Neural cell (in vitro differentiated cells): ENCODE results near the gene ABHD5.

ENCODE experiments used
- EZH2 ChIP-seq: fragments of 200-600, 300-800 bp; shearing (Covaris generic), sonication (generic); IDR thresholded peaks from 2 replicates; pipeline ENCODE4 v1.6.1; 2014; ENCODE audit warnings: antibody characterized with exemption, low read length, borderline replicate concordance, mild to moderate bottlenecking; ENCODE audit not compliant: insufficient read depth, poor library complexity, severe bottlenecking
- POLR2AphosphoS5 ChIP-seq: IDR thresholded peaks from 2 replicates; pipeline ENCODE4 v1.6.1; 2012
- RAD21 ChIP-seq: fragments of 450-650 bp; conservative IDR thresholded peaks from 2 replicates; pipeline ENCODE4 v1.6.1; 2014; ENCODE audit warnings: antibody characterized with exemption, mild to moderate bottlenecking, moderate library complexity
- TF ChIP-seq, protein P1 (sequence below): fragments of 450-650 bp; IDR thresholded peaks from 2 replicates; pipeline ENCODE4 v1.5.1; 2014; ENCODE audit warnings: antibody characterized with exemption, mild to moderate bottlenecking, moderate library complexity; ENCODE audit not compliant: poor library complexity, severe bottlenecking

DNA sequence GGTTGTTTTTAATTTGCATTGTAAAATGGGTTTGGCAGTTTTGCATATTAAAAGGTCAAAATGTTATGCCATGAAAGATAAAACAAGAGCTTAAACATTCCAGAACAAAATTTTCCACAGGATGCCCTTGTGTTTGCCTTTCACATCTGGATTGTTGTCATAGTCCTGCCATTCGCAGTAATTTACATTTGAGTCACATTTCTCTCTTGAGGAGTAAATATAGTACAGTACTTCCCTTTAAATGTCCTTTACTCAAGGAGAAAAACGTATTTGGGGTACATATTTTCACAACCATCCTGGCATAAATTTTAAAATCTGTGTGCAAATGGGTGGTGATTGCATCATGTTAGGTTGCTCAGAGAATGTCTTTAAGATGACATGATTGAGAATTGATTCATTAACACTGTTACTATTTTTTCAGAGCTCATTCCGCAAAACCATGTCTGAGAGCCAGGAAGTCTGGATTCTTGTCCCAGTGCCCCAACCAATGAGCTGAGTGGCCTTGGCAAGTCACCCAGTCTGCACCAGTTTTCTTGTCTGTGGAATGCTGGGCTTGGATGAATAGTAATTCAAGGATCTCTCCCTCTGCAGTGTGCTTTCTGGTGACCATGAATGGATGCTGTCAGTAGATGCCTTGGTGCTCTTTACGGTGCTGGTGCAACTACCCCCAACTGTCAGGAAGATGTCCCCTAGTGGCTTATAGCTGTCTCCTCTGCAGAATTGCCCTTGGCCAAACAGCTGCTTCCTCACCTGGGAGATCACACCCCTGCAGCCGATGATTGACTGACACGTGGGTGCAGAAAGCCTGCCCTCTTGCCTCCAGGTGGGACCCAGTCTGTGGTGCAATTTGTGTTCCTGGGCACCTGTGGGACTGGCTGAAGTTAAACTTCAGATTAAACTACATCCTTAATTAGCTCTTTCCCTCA lies 43.0 kb downstream of the ABHD5 start:
- TF ChIP-seq, protein P1, sequence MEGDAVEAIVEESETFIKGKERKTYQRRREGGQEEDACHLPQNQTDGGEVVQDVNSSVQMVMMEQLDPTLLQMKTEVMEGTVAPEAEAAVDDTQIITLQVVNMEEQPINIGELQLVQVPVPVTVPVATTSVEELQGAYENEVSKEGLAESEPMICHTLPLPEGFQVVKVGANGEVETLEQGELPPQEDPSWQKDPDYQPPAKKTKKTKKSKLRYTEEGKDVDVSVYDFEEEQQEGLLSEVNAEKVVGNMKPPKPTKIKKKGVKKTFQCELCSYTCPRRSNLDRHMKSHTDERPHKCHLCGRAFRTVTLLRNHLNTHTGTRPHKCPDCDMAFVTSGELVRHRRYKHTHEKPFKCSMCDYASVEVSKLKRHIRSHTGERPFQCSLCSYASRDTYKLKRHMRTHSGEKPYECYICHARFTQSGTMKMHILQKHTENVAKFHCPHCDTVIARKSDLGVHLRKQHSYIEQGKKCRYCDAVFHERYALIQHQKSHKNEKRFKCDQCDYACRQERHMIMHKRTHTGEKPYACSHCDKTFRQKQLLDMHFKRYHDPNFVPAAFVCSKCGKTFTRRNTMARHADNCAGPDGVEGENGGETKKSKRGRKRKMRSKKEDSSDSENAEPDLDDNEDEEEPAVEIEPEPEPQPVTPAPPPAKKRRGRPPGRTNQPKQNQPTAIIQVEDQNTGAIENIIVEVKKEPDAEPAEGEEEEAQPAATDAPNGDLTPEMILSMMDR = no peak
- TF ChIP-seq RAD21 (no peak), EZH2 (no peak), POLR2AphosphoS5 (no peak)
